ENCODE results near the gene CAB39L.

Gene CAB39L

GRCh38 chr13:49367640-49368422 lies 76.0 kb downstream of the CAB39L start:
- TF ChIP-seq, protein P1, sequence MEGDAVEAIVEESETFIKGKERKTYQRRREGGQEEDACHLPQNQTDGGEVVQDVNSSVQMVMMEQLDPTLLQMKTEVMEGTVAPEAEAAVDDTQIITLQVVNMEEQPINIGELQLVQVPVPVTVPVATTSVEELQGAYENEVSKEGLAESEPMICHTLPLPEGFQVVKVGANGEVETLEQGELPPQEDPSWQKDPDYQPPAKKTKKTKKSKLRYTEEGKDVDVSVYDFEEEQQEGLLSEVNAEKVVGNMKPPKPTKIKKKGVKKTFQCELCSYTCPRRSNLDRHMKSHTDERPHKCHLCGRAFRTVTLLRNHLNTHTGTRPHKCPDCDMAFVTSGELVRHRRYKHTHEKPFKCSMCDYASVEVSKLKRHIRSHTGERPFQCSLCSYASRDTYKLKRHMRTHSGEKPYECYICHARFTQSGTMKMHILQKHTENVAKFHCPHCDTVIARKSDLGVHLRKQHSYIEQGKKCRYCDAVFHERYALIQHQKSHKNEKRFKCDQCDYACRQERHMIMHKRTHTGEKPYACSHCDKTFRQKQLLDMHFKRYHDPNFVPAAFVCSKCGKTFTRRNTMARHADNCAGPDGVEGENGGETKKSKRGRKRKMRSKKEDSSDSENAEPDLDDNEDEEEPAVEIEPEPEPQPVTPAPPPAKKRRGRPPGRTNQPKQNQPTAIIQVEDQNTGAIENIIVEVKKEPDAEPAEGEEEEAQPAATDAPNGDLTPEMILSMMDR (conservative IDR thresholded peaks at IDR 0.05; ENCODE audit: control insufficient read depth, insufficient read depth, low read depth, low read length): no peak
- DNase-seq (ENCODE audit: low read depth): no peak
- H3K4me3 ChIP-seq (ENCODE audit: control insufficient read depth, low read depth, low read length): no peak overlapping the region

GRCh38 chr13:49366841-49367240 lies 77.0 kb downstream of the CAB39L start:
- H3K4me3 ChIP-seq (ENCODE audit: control insufficient read depth, low read depth, low read length): no peak overlapping the region
- DNase-seq (ENCODE audit: low read depth): peak; percentile 26
- TF ChIP-seq, protein P1 (conservative IDR thresholded peaks at IDR 0.05; ENCODE audit: control insufficient read depth, insufficient read depth, low read depth, low read length): no peak

DNA sequence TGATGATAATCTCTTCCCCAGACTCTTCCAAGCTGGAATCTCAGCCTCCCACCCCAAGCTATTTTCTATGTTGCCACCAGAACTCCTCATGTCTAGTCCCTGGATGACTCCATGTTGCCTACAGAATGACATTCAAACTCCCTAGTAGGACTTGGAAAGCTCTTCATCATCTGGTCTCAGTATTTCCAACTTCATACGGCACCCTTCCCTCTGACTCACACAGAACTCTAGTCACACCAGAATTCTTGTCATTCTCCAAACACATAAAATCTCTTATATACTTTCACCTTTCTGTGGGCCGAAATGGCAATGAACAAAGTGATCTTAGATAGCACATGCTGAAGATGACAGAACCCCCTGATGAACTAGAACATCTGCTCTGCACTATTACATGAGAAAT lies 86.2 kb downstream of the CAB39L start:
- H3K4me3 ChIP-seq (ENCODE audit: control insufficient read depth, low read depth, low read length): no peak overlapping the region
- peak; percentile 73 for DNase-seq (ENCODE audit: low read depth)
- TF ChIP-seq, protein P1 (conservative IDR thresholded peaks at IDR 0.05; ENCODE audit: control insufficient read depth, insufficient read depth, low read depth, low read length): no peak

- no peak overlapping the region for H3K4me3 ChIP-seq (ENCODE audit: control insufficient read depth, low read depth, low read length)
- DNase-seq (ENCODE audit: low read depth): peak; percentile 91
- TF ChIP-seq, protein P1 (conservative IDR thresholded peaks at IDR 0.05; ENCODE audit: control insufficient read depth, insufficient read depth, low read depth, low read length): no peak
Measured at GRCh38 chr13:49356223-49356622, 87.6 kb downstream of the CAB39L start.

DNA sequence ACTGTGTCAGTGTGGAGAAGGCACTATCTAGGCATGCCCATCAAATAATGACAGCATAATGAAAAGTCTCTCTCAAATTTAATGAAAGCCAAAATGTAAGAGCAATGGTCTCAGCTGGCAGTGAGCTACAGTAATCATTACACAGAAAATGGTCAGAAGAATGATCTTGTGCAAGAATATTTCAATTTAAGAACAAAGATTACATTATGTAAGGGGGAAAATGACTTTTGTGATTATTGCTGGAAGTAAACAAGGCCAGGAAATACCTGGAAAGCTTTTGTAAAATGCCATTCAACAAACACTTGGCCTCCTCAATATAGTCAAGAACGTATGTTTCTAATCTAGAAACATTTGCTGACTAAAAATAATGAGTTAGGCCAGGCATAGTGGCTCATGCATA lies 89.1 kb downstream of the CAB39L start:
- H3K4me3 ChIP-seq (ENCODE audit: control insufficient read depth, low read depth, low read length): no peak overlapping the region
- DNase-seq (ENCODE audit: low read depth): no peak
- TF ChIP-seq, protein P1 (conservative IDR thresholded peaks at IDR 0.05; ENCODE audit: control insufficient read depth, insufficient read depth, low read depth, low read length): no peak

- DNase-seq (ENCODE audit: low read depth): peak; percentile 21
- H3K4me3 ChIP-seq (ENCODE audit: control insufficient read depth, low read depth, low read length): no peak overlapping the region
- TF ChIP-seq, protein P1 (conservative IDR thresholded peaks at IDR 0.05; ENCODE audit: control insufficient read depth, insufficient read depth, low read depth, low read length): no peak
Measured at GRCh38 chr13:49353908-49354307, 90.0 kb downstream of the CAB39L start.

Data from fibroblast of mammary gland (primary cell).